Mammary epithelial cell (primary cell): ENCODE data around the gene OR4N5.

Experiments used
- CTCF ChIP-seq, 2 donors: IDR thresholded peaks in 1 of 2; conservative IDR thresholded peaks in 1 of 2; 2 replicates each; pipeline ENCODE4 v1.5.1; 2011 to 2012; ENCODE audit warnings: inconsistent platforms in 2 of 2, low read length in 2 of 2, mild to moderate bottlenecking in 2 of 2, control low read depth in 1 of 2, low read depth in 1 of 2; ENCODE audit not compliant: insufficient read depth in 1 of 2; ENCODE audit errors: extremely low read depth in 1 of 2
- EZH2 ChIP-seq: IDR thresholded peaks from 2 replicates; pipeline ENCODE4 v1.6.1; 2012; ENCODE audit warnings: low read length, inconsistent platforms, borderline replicate concordance

GRCh38 chr14:20116748-20117147, 21.9 kb upstream of the OR4N5 start:
- TF ChIP-seq CTCF (conservative IDR thresholded peaks at IDR 0.05 in 1 of 2, IDR thresholded peaks at IDR 0.05 in 1 of 2; ENCODE audit: extremely low read depth in 1 of 2, insufficient read depth in 1 of 2, low read depth in 1 of 2, low read length in 2 of 2) (no peak), EZH2 (no peak)
